Lower lobe of right lung (tissue), 2 donors: Measurements from ENCODE around the gene CLDN15. TPM values are rescaled to one million over a fixed set of nuclear protein-coding genes. Genes with fewer than 3 reads are reported as not detected.

Experiments
- ATAC-seq, 2 donors: fragments of 200-7000 bp; cut with Tn5 transposase; one replicate each; pipeline ENCODE4 v1.9.1; 2020 to 2022; ENCODE audit warnings: mild to moderate bottlenecking in 2 of 2, moderate library complexity in 2 of 2
- DNase-seq: peaks from one replicate; pipeline ENCODE4 v3.0.0-alpha.2; 2020
- H3K27ac ChIP-seq: fragments of 200-600 bp; one replicate; pipeline ENCODE4 v1.8.0; 2022
- H3K27me3 ChIP-seq: fragments of 200-600 bp; one replicate; pipeline ENCODE4 v1.8.0; 2022; ENCODE audit warnings: low read depth
- H3K36me3 ChIP-seq: fragments of 200-600 bp; one replicate; pipeline ENCODE4 v1.8.0; 2022; ENCODE audit warnings: mild to moderate bottlenecking
- H3K4me1 ChIP-seq: fragments of 200-600 bp; one replicate; pipeline ENCODE4 v1.8.0; 2022
- H3K4me3 ChIP-seq: fragments of 200-600 bp; one replicate; pipeline ENCODE4 v1.8.0; 2022; ENCODE audit warnings: mild to moderate bottlenecking
- H3K9me3 ChIP-seq: fragments of 200-600 bp; one replicate; pipeline ENCODE4 v1.8.0; 2022
- CTCF ChIP-seq: fragments of 200-600 bp; IDR thresholded peaks from one replicate; pipeline ENCODE4 v1.8.0; 2022; ENCODE audit warnings: antibody characterized with exemption, mild to moderate bottlenecking
- intact Hi-C: fragments of 100-400 bp; cut with DNase I; formaldehyde crosslinking; loops from one replicate; pipeline ENCODE4 v1.11.0; 2022
- total RNA-seq: library from RNA; stranded (reverse); fragmentation: NEBNext Ultra II Directional; extraction: Animal tissue kit (Norgen Biotek cat#: 25700); gene quantifications from one replicate; pipeline ENCODE4 v1.2.1, GENCODE V29; 2021
- donor health status: DM: no; HTN: yes; CAD: no; lungs with severe emphysema.

The CLDN15 gene
- total RNA-seq, 1 donor from 2014 or later: 11.1 TPM

- H3K27me3 ChIP-seq: no peaks in the 10 kb centered on the region
- peak overlapping the region; percentile 63 for H3K27ac ChIP-seq
- no peaks in the 10 kb centered on the region for H3K9me3 ChIP-seq
- no peak for DNase-seq
- peak in 1 of 2 donors; percentile 2 for ATAC-seq
- intact Hi-C loops: no loop called here
- H3K4me3 ChIP-seq: peak overlapping the region; percentile 55
- H3K36me3 ChIP-seq: peaks cover 32% of the 10 kb centered on the region
- no peak for TF ChIP-seq CTCF
- peaks cover 15% of the 10 kb centered on the region for H3K4me1 ChIP-seq
Observed at GRCh38 chr7:101231644-101232043, 6.0 kb downstream of the CLDN15 start.

GRCh38 chr7:101226721-101227120, 10.9 kb downstream of the CLDN15 start:
- H3K36me3 ChIP-seq: peaks cover 73% of the 10 kb centered on the region

GRCh38 chr7:101225650-101226049, 12.0 kb downstream of the CLDN15 start:
- Histone ChIP-seq H3K36me3 (peaks cover 81% of the 10 kb centered on the region), H3K4me3 (no peak overlapping the region), H3K4me1 (no peaks in the 10 kb centered on the region), H3K27me3 (no peaks in the 10 kb centered on the region), H3K9me3 (no peaks in the 10 kb centered on the region), H3K27ac (no peak overlapping the region)
- TF ChIP-seq CTCF: no peak
- ATAC-seq (no peak), DNase-seq (no peak)
- intact Hi-C loops: no loop called here

More at GRCh38 chr7:101226721-101227120, 10.9 kb downstream of the CLDN15 start:
- peaks cover 4% of the 10 kb centered on the region for H3K4me1 ChIP-seq
- H3K9me3 ChIP-seq: no peaks in the 10 kb centered on the region
- ATAC-seq (no peak), DNase-seq (no peak)
- TF ChIP-seq CTCF: no peak
- H3K27ac ChIP-seq: peak overlapping the region; percentile 31
- H3K27me3 ChIP-seq: no peaks in the 10 kb centered on the region
- intact Hi-C loops: no loop called here
- H3K4me3 ChIP-seq: no peak overlapping the region

GRCh38 chr7:101223528-101223927, 14.1 kb downstream of the CLDN15 start:
- Histone ChIP-seq H3K4me1 (peaks cover 19% of the 10 kb centered on the region), H3K36me3 (peaks cover 71% of the 10 kb centered on the region), H3K27me3 (no peaks in the 10 kb centered on the region), H3K27ac (no peak overlapping the region), H3K4me3 (no peak overlapping the region), H3K9me3 (no peaks in the 10 kb centered on the region)
- intact Hi-C loops: no loop called here
- no peak for TF ChIP-seq CTCF
- ATAC-seq (no peak), DNase-seq (no peak)

GRCh38 chr7:101222275-101222830, 15.2 kb downstream of the CLDN15 start:
- H3K36me3 ChIP-seq: peaks cover 59% of the 10 kb centered on the region

More at GRCh38 chr7:101222275-101222830, 15.2 kb downstream of the CLDN15 start:
- Histone ChIP-seq H3K27me3 (no peaks in the 10 kb centered on the region), H3K9me3 (no peaks in the 10 kb centered on the region), H3K4me1 (peaks cover 20% of the 10 kb centered on the region), H3K4me3 (no peak overlapping the region), H3K27ac (no peak overlapping the region)
- intact Hi-C loops: no loop called here
- ATAC-seq: no peak
- no peak for TF ChIP-seq CTCF
- DNase-seq: no peak
